K562 (cell line): ENCODE measurements around the gene ACHE. TPM values are rescaled to one million over a fixed set of nuclear protein-coding genes. Genes with fewer than 3 reads are reported as not detected.

ENCODE experiments used
- ARHGAP35 ChIP-seq: fragments of 450-650 bp; IDR thresholded peaks from 2 replicates; pipeline ENCODE4 v1.6.1; 2018; ENCODE audit not compliant: partially characterized antibody
- C11orf30 ChIP-seq: fragments of 450-650 bp; IDR thresholded peaks from 2 replicates; pipeline ENCODE4 v1.6.1; 2016; ENCODE audit warnings: low read depth, mild to moderate bottlenecking
- CBFA2T2 ChIP-seq: fragments of 450-650 bp; conservative IDR thresholded peaks from 2 replicates; pipeline ENCODE4 v1.6.1; 2017; ENCODE audit warnings: mild to moderate bottlenecking
- CHAMP1 ChIP-seq: fragments of 450-650 bp; IDR thresholded peaks from 2 replicates; pipeline ENCODE4 v1.6.1; 2016; ENCODE audit warnings: mild to moderate bottlenecking
- CREB1 ChIP-seq, 2 experiments: sonication (generic) in 1 of 2; formaldehyde crosslinking in 1 of 2; IDR thresholded peaks; 2 replicates each; pipeline versions ENCODE4 v1.6.1 to v1.8.0; 2012 to 2022; ENCODE audit warnings: inconsistent platforms in 1 of 2, mild to moderate bottlenecking in 1 of 2, missing genetic modification reagents in 1 of 2, moderate library complexity in 1 of 2
- CREBBP ChIP-seq: IDR thresholded peaks from one replicate; pipeline ENCODE4 v1.6.1; 2012; ENCODE audit warnings: low read depth, mild to moderate bottlenecking, control low read depth, inconsistent platforms, low read length
- FIP1L1 ChIP-seq: fragments of 200-400 bp; formaldehyde crosslinking; IDR thresholded peaks from 2 replicates; pipeline ENCODE4 v1.6.1; 2018; ENCODE audit warnings: mild to moderate bottlenecking, low read depth, low read length; ENCODE audit not compliant: poor library complexity, severe bottlenecking
- HNRNPLL ChIP-seq: fragments of 200-400 bp; formaldehyde crosslinking; IDR thresholded peaks from 2 replicates; pipeline ENCODE4 v1.6.1; 2017; ENCODE audit warnings: low read length, low read depth, mild to moderate bottlenecking; ENCODE audit not compliant: poor library complexity, severe bottlenecking
- KAT2B ChIP-seq: IDR thresholded peaks from one replicate; pipeline ENCODE4 v1.6.1; 2012; ENCODE audit warnings: low read depth, mild to moderate bottlenecking, control low read depth, inconsistent platforms, low read length, moderate library complexity
- KDM4B ChIP-seq, 2 experiments: fragments of 450-650 bp in 1 of 2; sonication (generic) in 1 of 2; IDR thresholded peaks; 2 replicates each; pipeline ENCODE4 v1.6.1; 2016 to 2017; ENCODE audit warnings: borderline replicate concordance in 2 of 2, antibody characterized with exemption in 1 of 2, low read depth in 1 of 2, mild to moderate bottlenecking in 1 of 2
- MAFK ChIP-seq: IDR thresholded peaks from 2 replicates; pipeline ENCODE4 v1.6.1; 2011; ENCODE audit warnings: low read length, improper control_type of control experiment
- MIER1 ChIP-seq: fragments of 450-650 bp; IDR thresholded peaks from 2 replicates; pipeline ENCODE4 v1.6.1; 2016; ENCODE audit warnings: antibody characterized with exemption, mild to moderate bottlenecking, low read depth
- MYBL2 ChIP-seq, 2 experiments: fragments of 450-650 bp in 1 of 2; sonication (generic) in 1 of 2; formaldehyde crosslinking in 1 of 2; IDR thresholded peaks; 2 replicates each; pipeline versions ENCODE4 v1.6.1 to v1.8.1; 2017 to 2022; ENCODE audit warnings: borderline replicate concordance in 1 of 2, inconsistent platforms in 1 of 2, low read depth in 1 of 2, mild to moderate bottlenecking in 1 of 2, missing genetic modification reagents in 1 of 2, moderate library complexity in 1 of 2
- PATZ1 ChIP-seq: fragments of 250-450 bp; sonication (Bioruptor Pico); IDR thresholded peaks from 2 replicates; pipeline ENCODE4 v1.5.0; 2020; ENCODE audit warnings: mild to moderate bottlenecking, borderline replicate concordance
- SIN3A ChIP-seq, 2 experiments: fragments of 150-350 bp in 1 of 2; IDR thresholded peaks; 2 replicates each; pipeline ENCODE4 v1.6.1; 2011 to 2016; ENCODE audit warnings: borderline replicate concordance in 2 of 2, low read depth in 2 of 2, low read length in 2 of 2, mild to moderate bottlenecking in 2 of 2, moderate library complexity in 2 of 2; ENCODE audit not compliant: control insufficient read depth in 1 of 2
- SNIP1 ChIP-seq: fragments of 450-650 bp; IDR thresholded peaks from 2 replicates; pipeline ENCODE4 v1.7.1; 2017; ENCODE audit warnings: low read depth, mild to moderate bottlenecking
- TCFL5 ChIP-seq: fragments of 250-450 bp; sonication (Bioruptor Pico); conservative IDR thresholded peaks from 2 replicates; pipeline ENCODE4 v1.6.1; 2021; ENCODE audit warnings: mild to moderate bottlenecking, moderate library complexity, matching md5 sums
- XRCC3 ChIP-seq: fragments of 450-650 bp; IDR thresholded peaks from 2 replicates; pipeline ENCODE4 v1.6.1; 2017; ENCODE audit warnings: mild to moderate bottlenecking, moderate library complexity
- ZNF280B ChIP-seq: fragments of 250-450 bp; sonication (Bioruptor Pico); IDR thresholded peaks from 2 replicates; pipeline ENCODE4 v1.5.1; 2021; ENCODE audit warnings: mild to moderate bottlenecking
- ZNF507 ChIP-seq: conservative IDR thresholded peaks from 2 replicates; pipeline ENCODE4 v1.6.1; 2017; ENCODE audit warnings: missing genetic modification characterization, missing compliant biosample characterization
- ZNF696 ChIP-seq: fragments of 250-450 bp; sonication (Bioruptor Pico); conservative IDR thresholded peaks from 2 replicates; pipeline ENCODE4 v1.4.0; 2020; ENCODE audit warnings: mild to moderate bottlenecking, moderate library complexity
- ZNF764 ChIP-seq: fragments of 250-450 bp; sonication (Bioruptor Pico); IDR thresholded peaks from 2 replicates; pipeline ENCODE4 v1.4.0; 2020; ENCODE audit warnings: low read depth, mild to moderate bottlenecking, moderate library complexity
- polyA plus RNA-seq, 8 experiments: library from polyadenylated mRNA; depleted of rRNA in 4 of 8; stranded (reverse) in 5 of 8; unstranded in 3 of 8; fragments of >200 nt; fragmentation: Nextera tagmentation in 2 of 8; fragmentation: Illumina TruSeq in 1 of 8; extraction: Ambion mirVana in 2 of 8; extraction: Trizol in 1 of 8; gene quantifications; 2 replicates each; pipeline versions ENCODE4 v1.2.1 to v1.2.3, GENCODE V29; 2011 to 2014; ENCODE audit warnings: inconsistent platforms in 1 of 8, missing spikeins in 1 of 8
- total RNA-seq, 7 experiments: library from RNA; depleted of rRNA in 6 of 7; stranded (reverse); fragments of >200 nt in 6 of 7; fragmentation: Illumina TruSeq in 2 of 7; extraction: Trizol in 2 of 7; gene quantifications; 2 replicates each; pipeline versions ENCODE4 v1.2.1 to v1.2.3, GENCODE V29; 2011 to 2021; ENCODE audit warnings: low replicate concordance in 1 of 7

Gene ACHE
- total and polyA plus RNA-seq, 9 of the 15 experiments (the other 6 are each of a cell fraction or from before 2014, with no cell fraction given): 0.04 to 8.8 (median 1.9) TPM

- TF ChIP-seq KAT2B (no peak), CREBBP (no peak), FIP1L1 (no peak), ZNF507 (no peak), MAFK (0 out of 2 replicates have a peak, but pooled peaks have one; percentile 16), XRCC3 (no peak), C11orf30 (peak; percentile 64), KDM4B (IDR thresholded peaks at IDR 0.05; ENCODE audit: borderline replicate concordance in 2 of 2, low read depth in 1 of 2) (no peak), ZNF764 (CRISPR knock-in tag) (no peak), CHAMP1 (no peak), MIER1 (no peak), SIN3A (IDR thresholded peaks at IDR 0.05; ENCODE audit: borderline replicate concordance in 2 of 2, control insufficient read depth in 1 of 2, low read depth in 2 of 2, low read length in 2 of 2) (no peak), ZNF280B (CRISPR knock-in tag) (no peak), ARHGAP35 (no peak), CREB1 (IDR thresholded peaks at IDR 0.05) (no peak), CREB1 (CRISPR knock-in tag; IDR thresholded peaks at IDR 0.05) (no peak), ZNF696 (CRISPR knock-in tag) (no peak), MYBL2 (IDR thresholded peaks at IDR 0.05; ENCODE audit: low read depth) (no peak), MYBL2 (CRISPR knock-in tag; IDR thresholded peaks at IDR 0.05; ENCODE audit: borderline replicate concordance) (no peak), HNRNPLL (no peak), SNIP1 (no peak), CBFA2T2 (no peak), TCFL5 (CRISPR knock-in tag) (no peak), PATZ1 (no peak)
These were observed 32.2 kb downstream of the ACHE start (continued) for GRCh38 chr7:100863406-100863950.
